IPS DF 6.9 (cell line): ENCODE results near the gene ALDH3A2.

Experiments used
- DNase-seq: peaks from one replicate; pipeline ENCODE4 v3.0.0-alpha.2; 2013; ENCODE audit warnings: low read depth, low spot score
- H3K27ac ChIP-seq: one replicate; pipeline ENCODE4 v1.5.1; 2013; ENCODE audit warnings: low read length, control low read depth
- H3K27me3 ChIP-seq: 2 replicates; pipeline ENCODE4 v1.6.1; 2013; ENCODE audit warnings: mild to moderate bottlenecking, low read length; ENCODE audit not compliant: control insufficient read depth, insufficient read depth
- H3K36me3 ChIP-seq: 2 replicates; pipeline ENCODE4 v1.6.1; 2013; ENCODE audit warnings: low read length; ENCODE audit not compliant: control insufficient read depth, insufficient read depth
- H3K4me1 ChIP-seq: 2 replicates; pipeline ENCODE4 v1.6.1; 2013; ENCODE audit warnings: low read length; ENCODE audit not compliant: control insufficient read depth, insufficient read depth
- H3K4me3 ChIP-seq: 2 replicates; pipeline ENCODE4 v1.5.1; 2013; ENCODE audit warnings: mild to moderate bottlenecking, low read length
- H3K9me3 ChIP-seq: 2 replicates; pipeline ENCODE4 v1.6.1; 2013; ENCODE audit warnings: low read length, inconsistent platforms; ENCODE audit not compliant: control insufficient read depth, insufficient read depth
- WGBS: extraction: QIAGEN DNeasy Blood & Tissue Kit; methylation state at CpG from one replicate; pipeline ENCODE4 v1.1.7; 2013; ENCODE audit warnings: mixed read lengths, missing lambda C conversion rate; ENCODE audit not compliant: insufficient read length, insufficient coverage; 5-methylcytosine and 5-hydroxymethylcytosine counted together

ALDH3A2 gene

GRCh38 chr17:19705201-19705600 lies 56.6 kb downstream of the ALDH3A2 start:
- Histone ChIP-seq H3K4me3 (no peak overlapping the region), H3K36me3 (no peaks in the 10 kb centered on the region; the same call in 1 of the 2 replicates), H3K27me3 (no peaks in the 10 kb centered on the region), H3K27ac (no peak overlapping the region), H3K9me3 (no peaks in the 10 kb centered on the region), H3K4me1 (peaks cover 8% of the 10 kb centered on the region)
- WGBS = no CpG with 5 or more reads among the region's 13 CpGs
- DNase-seq = no peak

DNA sequence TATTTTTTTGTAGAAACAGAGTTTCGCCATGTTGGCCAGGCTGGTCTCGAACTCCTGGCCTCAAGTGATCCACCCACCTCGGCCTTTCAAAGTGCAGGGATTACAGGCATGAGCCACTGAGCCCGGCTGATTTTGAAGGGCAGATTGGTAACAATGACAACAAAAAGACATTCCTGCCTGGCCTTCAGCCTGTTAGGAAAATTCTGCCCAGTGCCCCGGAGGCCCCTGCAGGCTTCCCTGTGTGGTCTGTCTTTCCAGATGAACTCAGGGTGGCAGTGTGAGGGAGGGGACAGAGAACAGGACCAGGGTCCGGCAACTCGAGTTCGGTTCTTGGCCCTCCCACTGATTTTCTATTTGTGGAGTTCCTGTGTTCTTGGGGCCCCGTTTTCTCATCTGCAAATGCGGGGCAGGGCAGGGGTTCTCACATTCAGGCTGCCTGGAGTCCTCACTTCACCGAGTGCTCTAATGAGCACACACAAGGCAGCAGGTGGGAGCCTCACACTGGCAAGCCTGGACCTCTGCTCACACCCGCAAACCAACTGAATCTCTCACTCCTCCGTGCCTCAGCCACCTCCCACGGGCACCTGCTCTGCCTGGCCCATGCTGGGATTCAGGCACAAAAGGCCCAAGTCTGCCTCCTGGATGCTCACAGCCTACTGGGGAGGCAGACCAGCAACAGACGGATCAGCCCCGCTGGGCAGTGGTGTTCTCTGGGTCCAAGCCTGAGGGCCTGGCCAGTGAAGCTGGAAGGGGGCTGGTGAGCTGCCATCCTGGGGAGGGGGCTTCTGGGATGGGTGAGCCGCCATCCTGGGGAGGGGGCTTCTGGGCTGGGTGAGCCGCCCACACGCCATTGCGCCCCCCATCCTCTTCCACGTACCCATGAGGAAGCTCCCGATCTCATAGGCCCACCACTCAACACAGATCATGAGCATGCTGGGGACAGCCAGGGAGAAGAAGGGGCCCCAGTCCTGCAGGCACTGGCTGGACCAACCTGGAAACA lies 57.5 kb downstream of the ALDH3A2 start:
- Histone ChIP-seq H3K4me1 (peaks cover 8% of the 10 kb centered on the region), H3K9me3 (no peaks in the 10 kb centered on the region), H3K36me3 (no peaks in the 10 kb centered on the region; the same call in 1 of the 2 replicates), H3K27ac (no peak overlapping the region), H3K27me3 (no peaks in the 10 kb centered on the region), H3K4me3 (no peak overlapping the region)
- no peak for DNase-seq
- WGBS = no CpG with 5 or more reads among the region's 22 CpGs

GRCh38 chr17:19706791-19707727 lies 58.5 kb downstream of the ALDH3A2 start:
- no CpG with 5 or more reads among the region's 12 CpGs for WGBS
- H3K4me1 ChIP-seq = peaks cover 8% of the 10 kb centered on the region
- DNase-seq = no peak
- H3K9me3 ChIP-seq = no peaks in the 10 kb centered on the region
- no peak overlapping the region; the same call in 1 of the 2 replicates for H3K4me3 ChIP-seq
- no peak overlapping the region for H3K27ac ChIP-seq
- H3K27me3 ChIP-seq = no peaks in the 10 kb centered on the region
- H3K36me3 ChIP-seq = no peaks in the 10 kb centered on the region; the same call in 1 of the 2 replicates

- no peak overlapping the region; the same call in 1 of the 2 replicates for H3K4me3 ChIP-seq
- H3K27me3 ChIP-seq = no peaks in the 10 kb centered on the region
- no CpG with 5 or more reads among the region's 11 CpGs for WGBS
- DNase-seq = no peak
- no peaks in the 10 kb centered on the region; the same call in 1 of the 2 replicates for H3K36me3 ChIP-seq
- no peaks in the 10 kb centered on the region for H3K9me3 ChIP-seq
- H3K27ac ChIP-seq = no peak overlapping the region
- peaks cover 8% of the 10 kb centered on the region for H3K4me1 ChIP-seq
Measured at GRCh38 chr17:19707728-19708221, 59.2 kb downstream of the ALDH3A2 start.

- no peaks in the 10 kb centered on the region for H3K27me3 ChIP-seq
- no peak overlapping the region for H3K4me3 ChIP-seq
- no CpG with 5 or more reads among the region's 6 CpGs for WGBS
- no peak for DNase-seq
- no peak overlapping the region for H3K27ac ChIP-seq
- peaks cover 8% of the 10 kb centered on the region for H3K4me1 ChIP-seq
- no peaks in the 10 kb centered on the region; the same call in 1 of the 2 replicates for H3K36me3 ChIP-seq
- no peaks in the 10 kb centered on the region for H3K9me3 ChIP-seq
Measured at GRCh38 chr17:19708431-19709175, 60.1 kb downstream of the ALDH3A2 start.

- H3K4me1 ChIP-seq = peaks cover 6% of the 10 kb centered on the region; the same call in 1 of the 2 replicates
- no peaks in the 10 kb centered on the region for H3K27me3 ChIP-seq
- no CpG with 5 or more reads among the region's 3 CpGs for WGBS
- no peaks in the 10 kb centered on the region for H3K9me3 ChIP-seq
- H3K36me3 ChIP-seq = no peaks in the 10 kb centered on the region; the same call in 1 of the 2 replicates
- no peak for DNase-seq
- no peak overlapping the region for H3K4me3 ChIP-seq
- H3K27ac ChIP-seq = no peak overlapping the region
Measured at GRCh38 chr17:19709841-19710240, 61.3 kb downstream of the ALDH3A2 start.

GRCh38 chr17:19712436-19713004 lies 64.0 kb downstream of the ALDH3A2 start:
- no CpG with 5 or more reads among the region's 12 CpGs for WGBS
- H3K4me1 ChIP-seq = peaks cover 3% of the 10 kb centered on the region; the same call in 1 of the 2 replicates
- no peak overlapping the region for H3K27ac ChIP-seq
- H3K27me3 ChIP-seq = no peaks in the 10 kb centered on the region
- H3K4me3 ChIP-seq = no peak overlapping the region
- DNase-seq = no peak
- H3K36me3 ChIP-seq = no peaks in the 10 kb centered on the region; the same call in 1 of the 2 replicates
- H3K9me3 ChIP-seq = no peaks in the 10 kb centered on the region

DNA sequence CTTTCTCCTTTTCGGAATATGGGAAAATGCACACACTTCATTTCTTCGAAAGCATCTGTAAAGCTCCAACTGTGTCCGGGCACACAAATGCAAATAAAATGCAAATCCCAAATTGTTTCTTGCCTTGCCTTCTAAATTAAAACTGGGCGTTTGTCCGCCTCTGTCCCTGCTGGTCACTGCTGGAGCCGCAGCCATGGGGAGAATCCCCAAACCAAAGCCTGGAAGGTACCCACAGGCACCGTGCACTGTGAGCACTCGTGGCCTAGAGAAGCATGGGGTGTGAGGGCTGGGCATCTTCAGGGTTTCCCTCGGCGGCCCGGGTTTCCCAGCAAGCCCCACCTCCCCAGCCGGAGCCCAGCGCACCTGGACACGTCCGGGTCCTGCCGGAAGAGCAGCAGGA lies 64.9 kb downstream of the ALDH3A2 start:
- Histone ChIP-seq H3K36me3 (no peaks in the 10 kb centered on the region), H3K27ac (no peak overlapping the region), H3K4me1 (peaks cover 3% of the 10 kb centered on the region; the same call in 1 of the 2 replicates), H3K4me3 (no peak overlapping the region), H3K9me3 (no peaks in the 10 kb centered on the region), H3K27me3 (no peaks in the 10 kb centered on the region)
- no CpG with 5 or more reads among the region's 16 CpGs for WGBS
- no peak for DNase-seq

GRCh38 chr17:19713901-19714361 lies 65.4 kb downstream of the ALDH3A2 start:
- H3K36me3 ChIP-seq = no peaks in the 10 kb centered on the region
- no peak for DNase-seq
- H3K27me3 ChIP-seq = no peaks in the 10 kb centered on the region
- no peak overlapping the region for H3K4me3 ChIP-seq
- no peak overlapping the region for H3K27ac ChIP-seq
- H3K9me3 ChIP-seq = no peaks in the 10 kb centered on the region
- peaks cover 3% of the 10 kb centered on the region; the same call in 1 of the 2 replicates for H3K4me1 ChIP-seq
- WGBS = no CpG with 5 or more reads among the region's 28 CpGs
